Measurements from ENCODE around the gene MMEL1. TPM values are rescaled to one million over a fixed set of nuclear protein-coding genes. Genes with fewer than 3 reads are reported as not detected.
"Not testable (repeated sequence)": the region's sequence is repeated elsewhere in the genome, so short reads cannot be mapped to it uniquely, and the experiment has no call there.

MMEL1 gene
- polyA plus RNA-seq, 1 donor from 2014 or later, result 5.2 TPM

DNA sequence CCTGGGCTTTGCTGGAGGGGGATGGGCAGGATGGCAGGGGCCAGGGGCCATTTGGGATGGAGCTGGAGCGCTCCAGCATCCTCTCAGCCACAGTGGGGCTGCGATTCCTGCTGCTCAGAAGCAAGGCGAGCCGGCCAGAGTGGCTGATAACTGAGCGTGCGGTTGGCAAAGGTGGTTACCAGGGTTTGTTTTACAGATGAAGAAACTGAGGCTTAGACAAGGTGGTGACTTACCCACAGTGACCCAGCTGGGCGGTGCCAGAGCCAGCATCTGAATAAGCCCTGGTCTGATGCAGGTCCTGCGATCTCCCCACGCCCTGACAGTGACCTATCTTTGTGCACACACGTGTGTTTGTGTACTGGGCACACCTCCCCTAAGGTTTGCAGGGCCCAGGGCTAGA is 52.1 kb downstream of the MMEL1 start:
- H3K9me2 ChIP-seq (ENCODE audit: insufficient read depth, low read length), result no peaks in the 10 kb centered on the region
- no peaks in the 10 kb centered on the region for H3K79me2 ChIP-seq (replicated peaks; ENCODE audit: insufficient read depth, low read length)
- no peak overlapping the region for H3K4me3 ChIP-seq (ENCODE audit: low read length)
- no peaks in the 10 kb centered on the region for H3K9me3 ChIP-seq (ENCODE audit: low read length)
- H3K27ac ChIP-seq (ENCODE audit: low read length), result no peak overlapping the region
- no peaks in the 10 kb centered on the region for H3K36me3 ChIP-seq (ENCODE audit: insufficient read depth, low read length)
- H4K20me1 ChIP-seq (ENCODE audit: insufficient read depth), result no peaks in the 10 kb centered on the region
- H3K9ac ChIP-seq (ENCODE audit: low read length), result no peak overlapping the region
- H3F3A ChIP-seq (ENCODE audit: insufficient read depth, low read length, poor library complexity, severe bottlenecking), result no peaks in the 10 kb centered on the region
- H2AFZ ChIP-seq (ENCODE audit: low read depth, low read length), result no peak overlapping the region
- H3K27me3 ChIP-seq (ENCODE audit: insufficient read depth, low read depth, low read length), result no peaks in the 10 kb centered on the region
- no peak overlapping the region for H3K4me2 ChIP-seq (ENCODE audit: low read length)
- no peak for TF ChIP-seq TAF1 (IDR thresholded peaks at IDR 0.05; ENCODE audit: low read depth)
- TF ChIP-seq SMC3 (conservative IDR thresholded peaks at IDR 0.05; ENCODE audit: poor library complexity), result no peak
- no peak for TF ChIP-seq POLR2AphosphoS5 (IDR thresholded peaks at IDR 0.05)
- TF ChIP-seq, protein P1, sequence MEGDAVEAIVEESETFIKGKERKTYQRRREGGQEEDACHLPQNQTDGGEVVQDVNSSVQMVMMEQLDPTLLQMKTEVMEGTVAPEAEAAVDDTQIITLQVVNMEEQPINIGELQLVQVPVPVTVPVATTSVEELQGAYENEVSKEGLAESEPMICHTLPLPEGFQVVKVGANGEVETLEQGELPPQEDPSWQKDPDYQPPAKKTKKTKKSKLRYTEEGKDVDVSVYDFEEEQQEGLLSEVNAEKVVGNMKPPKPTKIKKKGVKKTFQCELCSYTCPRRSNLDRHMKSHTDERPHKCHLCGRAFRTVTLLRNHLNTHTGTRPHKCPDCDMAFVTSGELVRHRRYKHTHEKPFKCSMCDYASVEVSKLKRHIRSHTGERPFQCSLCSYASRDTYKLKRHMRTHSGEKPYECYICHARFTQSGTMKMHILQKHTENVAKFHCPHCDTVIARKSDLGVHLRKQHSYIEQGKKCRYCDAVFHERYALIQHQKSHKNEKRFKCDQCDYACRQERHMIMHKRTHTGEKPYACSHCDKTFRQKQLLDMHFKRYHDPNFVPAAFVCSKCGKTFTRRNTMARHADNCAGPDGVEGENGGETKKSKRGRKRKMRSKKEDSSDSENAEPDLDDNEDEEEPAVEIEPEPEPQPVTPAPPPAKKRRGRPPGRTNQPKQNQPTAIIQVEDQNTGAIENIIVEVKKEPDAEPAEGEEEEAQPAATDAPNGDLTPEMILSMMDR (IDR thresholded peaks at IDR 0.05; ENCODE audit: poor library complexity, severe bottlenecking), result no peak
- no peak for TF ChIP-seq EP300 (conservative IDR thresholded peaks at IDR 0.05; ENCODE audit: poor library complexity, severe bottlenecking)
- no peak for TF ChIP-seq RAD21 (conservative IDR thresholded peaks at IDR 0.05)
- TF ChIP-seq, protein P2, sequence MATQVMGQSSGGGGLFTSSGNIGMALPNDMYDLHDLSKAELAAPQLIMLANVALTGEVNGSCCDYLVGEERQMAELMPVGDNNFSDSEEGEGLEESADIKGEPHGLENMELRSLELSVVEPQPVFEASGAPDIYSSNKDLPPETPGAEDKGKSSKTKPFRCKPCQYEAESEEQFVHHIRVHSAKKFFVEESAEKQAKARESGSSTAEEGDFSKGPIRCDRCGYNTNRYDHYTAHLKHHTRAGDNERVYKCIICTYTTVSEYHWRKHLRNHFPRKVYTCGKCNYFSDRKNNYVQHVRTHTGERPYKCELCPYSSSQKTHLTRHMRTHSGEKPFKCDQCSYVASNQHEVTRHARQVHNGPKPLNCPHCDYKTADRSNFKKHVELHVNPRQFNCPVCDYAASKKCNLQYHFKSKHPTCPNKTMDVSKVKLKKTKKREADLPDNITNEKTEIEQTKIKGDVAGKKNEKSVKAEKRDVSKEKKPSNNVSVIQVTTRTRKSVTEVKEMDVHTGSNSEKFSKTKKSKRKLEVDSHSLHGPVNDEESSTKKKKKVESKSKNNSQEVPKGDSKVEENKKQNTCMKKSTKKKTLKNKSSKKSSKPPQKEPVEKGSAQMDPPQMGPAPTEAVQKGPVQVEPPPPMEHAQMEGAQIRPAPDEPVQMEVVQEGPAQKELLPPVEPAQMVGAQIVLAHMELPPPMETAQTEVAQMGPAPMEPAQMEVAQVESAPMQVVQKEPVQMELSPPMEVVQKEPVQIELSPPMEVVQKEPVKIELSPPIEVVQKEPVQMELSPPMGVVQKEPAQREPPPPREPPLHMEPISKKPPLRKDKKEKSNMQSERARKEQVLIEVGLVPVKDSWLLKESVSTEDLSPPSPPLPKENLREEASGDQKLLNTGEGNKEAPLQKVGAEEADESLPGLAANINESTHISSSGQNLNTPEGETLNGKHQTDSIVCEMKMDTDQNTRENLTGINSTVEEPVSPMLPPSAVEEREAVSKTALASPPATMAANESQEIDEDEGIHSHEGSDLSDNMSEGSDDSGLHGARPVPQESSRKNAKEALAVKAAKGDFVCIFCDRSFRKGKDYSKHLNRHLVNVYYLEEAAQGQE (IDR thresholded peaks at IDR 0.05; ENCODE audit: borderline replicate concordance), result no peak
- no peak for TF ChIP-seq MXI1 (conservative IDR thresholded peaks at IDR 0.05; ENCODE audit: poor library complexity, severe bottlenecking)
- TF ChIP-seq EZH2 (IDR thresholded peaks at IDR 0.05; ENCODE audit: borderline replicate concordance, insufficient read depth, low read length, poor library complexity, severe bottlenecking), result no peak

DNA sequence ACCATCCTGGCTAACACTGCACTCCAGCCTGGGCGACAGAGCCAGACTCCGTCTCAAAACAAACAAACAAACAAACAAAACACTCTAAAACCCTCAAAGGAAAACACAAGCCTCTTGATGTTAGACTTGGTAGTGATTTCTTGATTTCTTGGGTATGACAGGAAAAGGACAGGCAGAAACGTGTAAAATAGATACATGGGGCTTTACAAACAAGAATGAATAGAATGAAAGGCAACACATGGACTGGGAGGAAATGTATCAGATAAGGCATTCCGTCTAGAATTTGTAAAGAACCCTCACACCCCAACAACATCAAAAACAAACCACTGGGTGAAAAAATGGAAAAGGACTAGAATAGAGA is 54.1 kb downstream of the MMEL1 start:
- TF ChIP-seq, protein P2 (IDR thresholded peaks at IDR 0.05; ENCODE audit: borderline replicate concordance), result no peak
- TF ChIP-seq, protein P1 (IDR thresholded peaks at IDR 0.05; ENCODE audit: poor library complexity, severe bottlenecking), result no peak
- TF ChIP-seq POLR2AphosphoS5 (IDR thresholded peaks at IDR 0.05) (no peak), MXI1 (conservative IDR thresholded peaks at IDR 0.05; ENCODE audit: poor library complexity, severe bottlenecking) (no peak), EZH2 (IDR thresholded peaks at IDR 0.05; ENCODE audit: borderline replicate concordance, insufficient read depth, low read length, poor library complexity, severe bottlenecking) (no peak), RAD21 (conservative IDR thresholded peaks at IDR 0.05) (no peak), TAF1 (IDR thresholded peaks at IDR 0.05; ENCODE audit: low read depth) (no peak), EP300 (conservative IDR thresholded peaks at IDR 0.05; ENCODE audit: poor library complexity, severe bottlenecking) (no peak), SMC3 (conservative IDR thresholded peaks at IDR 0.05; ENCODE audit: poor library complexity) (no peak)
- Histone ChIP-seq H3K9me3 (ENCODE audit: low read length) (no peaks in the 10 kb centered on the region), H3F3A (ENCODE audit: insufficient read depth, low read length, poor library complexity, severe bottlenecking) (no peaks in the 10 kb centered on the region), H3K9me2 (ENCODE audit: insufficient read depth, low read length) (no peaks in the 10 kb centered on the region), H3K27me3 (ENCODE audit: insufficient read depth, low read depth, low read length) (no peaks in the 10 kb centered on the region), H3K79me2 (replicated peaks; ENCODE audit: insufficient read depth, low read length) (no peaks in the 10 kb centered on the region), H3K27ac (ENCODE audit: low read length) (no peak overlapping the region), H3K9ac (ENCODE audit: low read length) (no peak overlapping the region), H2AFZ (ENCODE audit: low read depth, low read length) (no peak overlapping the region), H3K4me3 (ENCODE audit: low read length) (no peak overlapping the region), H3K36me3 (ENCODE audit: insufficient read depth, low read length) (no peaks in the 10 kb centered on the region), H3K4me2 (ENCODE audit: low read length) (no peak overlapping the region), H4K20me1 (ENCODE audit: insufficient read depth) (no peaks in the 10 kb centered on the region)

DNA sequence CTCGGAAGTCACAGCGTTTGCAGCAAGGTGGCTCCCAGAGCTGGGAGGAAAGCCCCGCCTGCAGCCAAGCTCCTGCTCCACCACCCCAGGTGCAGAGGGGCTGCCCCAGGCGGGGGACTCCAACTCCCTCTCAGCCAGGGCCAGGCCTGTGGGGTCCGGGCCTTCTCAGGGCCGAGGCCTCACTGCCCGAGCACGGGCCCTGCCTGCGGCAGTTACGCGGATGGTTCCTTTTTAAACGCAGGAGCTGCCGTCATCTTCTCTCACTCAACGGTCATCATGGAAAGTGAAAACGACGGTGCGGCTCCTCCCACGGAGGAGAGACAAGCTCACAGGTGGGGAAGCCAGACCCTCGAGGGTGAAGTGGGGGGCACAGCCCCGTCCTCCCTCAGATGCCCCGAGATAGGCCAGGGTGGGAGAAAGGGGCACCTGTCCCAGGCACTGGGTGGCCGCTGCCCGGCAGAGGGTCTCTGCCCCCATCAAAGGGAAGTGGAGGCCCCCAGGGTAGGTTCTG is 55.2 kb downstream of the MMEL1 start:
- not testable (repeated sequence) for H3F3A ChIP-seq (ENCODE audit: insufficient read depth, low read length, poor library complexity, severe bottlenecking); H4K20me1 ChIP-seq (ENCODE audit: insufficient read depth); H3K27ac ChIP-seq (ENCODE audit: low read length); H3K36me3 ChIP-seq (ENCODE audit: insufficient read depth, low read length); H3K9ac ChIP-seq (ENCODE audit: low read length); H3K9me2 ChIP-seq (ENCODE audit: insufficient read depth, low read length); H3K4me2 ChIP-seq (ENCODE audit: low read length); H3K4me3 ChIP-seq (ENCODE audit: low read length); H3K79me2 ChIP-seq (replicated peaks; ENCODE audit: insufficient read depth, low read length); H3K9me3 ChIP-seq (ENCODE audit: low read length); H3K27me3 ChIP-seq (ENCODE audit: insufficient read depth, low read depth, low read length); H2AFZ ChIP-seq (ENCODE audit: low read depth, low read length)
